OCI-LY3 (cell line): Measurements from ENCODE around the gene CD300LF.

ENCODE experiments used
- H2AFZ ChIP-seq: fragments of 200-600, 300-600 bp; shearing (Covaris generic); 2 replicates; pipeline ENCODE4 v1.6.0; 2014; ENCODE audit warnings: antibody characterized with exemption, low read depth, low read length
- H3K27ac ChIP-seq: fragments of 200-600, 300-600 bp; sonication (generic); 2 replicates; pipeline ENCODE4 v1.5.1; 2014; ENCODE audit warnings: mild to moderate bottlenecking, low read length, moderate library complexity, mixed read lengths
- H3K27me3 ChIP-seq: fragments of 200-600, 300-600 bp; sonication (generic); 2 replicates; pipeline ENCODE4 v1.6.1; 2014; ENCODE audit warnings: low read depth, low read length, mixed read lengths
- H3K36me3 ChIP-seq: fragments of 200-600, 300-600 bp; sonication (generic); replicated peaks from 2 replicates; pipeline ENCODE3; 2014; ENCODE audit warnings: low read depth, low read length, mixed read lengths
- H3K4me1 ChIP-seq: fragments of 300-600, 200-600 bp; sonication (generic); 2 replicates; pipeline ENCODE4 v1.6.1; 2014; ENCODE audit warnings: low read length, mixed read lengths
- H3K4me2 ChIP-seq: fragments of 200-600, 300-600 bp; sonication (generic); 2 replicates; pipeline ENCODE4 v1.6.1; 2014; ENCODE audit warnings: low read length, mixed read lengths
- H3K4me3 ChIP-seq: fragments of 300-600, 200-600 bp; sonication (generic); 2 replicates; pipeline ENCODE4 v1.5.1; 2014; ENCODE audit warnings: antibody characterized with exemption, mild to moderate bottlenecking, low read length, moderate library complexity
- H3K79me2 ChIP-seq: fragments of 300-600, 200-600 bp; shearing (Covaris generic); 2 replicates; pipeline ENCODE4 v1.6.1; 2014; ENCODE audit warnings: mild to moderate bottlenecking, low read length, mixed read lengths
- H3K9ac ChIP-seq: fragments of 300-600, 200-600 bp; shearing (Covaris generic); 2 replicates; pipeline ENCODE4 v1.6.0; 2014; ENCODE audit warnings: mild to moderate bottlenecking, low read length, moderate library complexity
- H3K9me3 ChIP-seq: fragments of 200-600, 300-600 bp; shearing (Covaris generic); 2 replicates; pipeline ENCODE4 v1.6.1; 2014; ENCODE audit warnings: low read length, mixed read lengths; ENCODE audit not compliant: insufficient read depth
- H4K20me1 ChIP-seq: fragments of 200-600, 300-600 bp; sonication (generic); 2 replicates; pipeline ENCODE4 v1.6.1; 2016; ENCODE audit warnings: low read length, mixed read lengths; ENCODE audit not compliant: insufficient read depth
- EZH2phosphoT487 ChIP-seq: fragments of 200-600 bp; shearing (Covaris generic); IDR thresholded peaks from 2 replicates; pipeline ENCODE4 v1.6.1; 2018; ENCODE audit warnings: antibody characterized with exemption, mixed run types, low read depth
- TF ChIP-seq, protein P1 (sequence below): fragments of 200-600, 300-600 bp; sonication (generic); IDR thresholded peaks from 2 replicates; pipeline ENCODE4 v1.5.1; 2014; ENCODE audit warnings: antibody characterized with exemption, low read length, low read depth

Gene CD300LF

DNA sequence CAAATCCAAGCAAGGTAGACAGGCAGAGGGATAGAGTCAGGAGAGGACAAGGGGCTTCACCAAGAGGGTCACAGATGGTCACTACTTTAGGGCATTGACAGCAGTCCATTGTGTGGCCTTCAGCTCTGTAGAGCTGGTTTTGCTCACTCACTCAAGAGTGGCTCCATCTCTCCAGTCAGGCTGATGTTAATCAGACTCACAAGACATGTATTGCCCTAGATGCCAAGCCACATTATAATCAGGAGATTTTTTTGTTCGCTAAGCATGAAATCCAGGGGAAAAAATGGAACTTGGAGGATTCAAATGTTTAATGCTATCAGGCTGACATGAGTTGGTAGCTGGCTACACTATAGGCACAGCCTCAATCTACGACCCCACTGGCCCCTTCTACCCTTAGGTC, 32.5 kb downstream of the CD300LF start:
- Histone ChIP-seq H2AFZ (no peak overlapping the region), H3K36me3 (no peaks in the 10 kb centered on the region), H4K20me1 (no peaks in the 10 kb centered on the region), H3K9me3 (no peaks in the 10 kb centered on the region), H3K27me3 (peaks cover 55% of the 10 kb centered on the region), H3K79me2 (no peaks in the 10 kb centered on the region), H3K9ac (no peak overlapping the region), H3K4me2 (no peak overlapping the region), H3K27ac (no peak overlapping the region), H3K4me1 (no peaks in the 10 kb centered on the region), H3K4me3 (no peak overlapping the region)
- TF ChIP-seq, protein P1, sequence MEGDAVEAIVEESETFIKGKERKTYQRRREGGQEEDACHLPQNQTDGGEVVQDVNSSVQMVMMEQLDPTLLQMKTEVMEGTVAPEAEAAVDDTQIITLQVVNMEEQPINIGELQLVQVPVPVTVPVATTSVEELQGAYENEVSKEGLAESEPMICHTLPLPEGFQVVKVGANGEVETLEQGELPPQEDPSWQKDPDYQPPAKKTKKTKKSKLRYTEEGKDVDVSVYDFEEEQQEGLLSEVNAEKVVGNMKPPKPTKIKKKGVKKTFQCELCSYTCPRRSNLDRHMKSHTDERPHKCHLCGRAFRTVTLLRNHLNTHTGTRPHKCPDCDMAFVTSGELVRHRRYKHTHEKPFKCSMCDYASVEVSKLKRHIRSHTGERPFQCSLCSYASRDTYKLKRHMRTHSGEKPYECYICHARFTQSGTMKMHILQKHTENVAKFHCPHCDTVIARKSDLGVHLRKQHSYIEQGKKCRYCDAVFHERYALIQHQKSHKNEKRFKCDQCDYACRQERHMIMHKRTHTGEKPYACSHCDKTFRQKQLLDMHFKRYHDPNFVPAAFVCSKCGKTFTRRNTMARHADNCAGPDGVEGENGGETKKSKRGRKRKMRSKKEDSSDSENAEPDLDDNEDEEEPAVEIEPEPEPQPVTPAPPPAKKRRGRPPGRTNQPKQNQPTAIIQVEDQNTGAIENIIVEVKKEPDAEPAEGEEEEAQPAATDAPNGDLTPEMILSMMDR = no peak
- no peak for TF ChIP-seq EZH2phosphoT487

DNA sequence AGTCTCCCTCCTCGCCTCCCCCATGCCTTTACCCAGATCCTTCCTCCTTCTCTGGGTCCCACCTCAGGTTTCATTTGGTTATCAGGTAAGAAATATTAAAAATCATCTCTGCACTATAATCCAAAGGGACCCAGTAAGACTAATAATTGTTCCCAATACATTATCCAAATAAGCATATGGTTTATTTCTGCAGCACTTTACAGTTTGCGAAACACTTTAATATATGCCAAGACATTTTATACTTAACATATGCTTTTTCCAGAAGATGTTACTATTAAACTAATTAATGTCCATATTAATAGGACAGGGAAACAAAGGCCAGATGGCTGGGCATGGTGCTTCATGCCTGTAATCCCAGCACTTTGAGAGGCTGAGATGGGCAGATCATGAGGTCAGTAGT, 33.3 kb downstream of the CD300LF start:
- Histone ChIP-seq H2AFZ (no peak overlapping the region), H3K4me3 (no peak overlapping the region), H3K4me1 (no peaks in the 10 kb centered on the region), H4K20me1 (no peaks in the 10 kb centered on the region), H3K4me2 (no peak overlapping the region), H3K36me3 (no peaks in the 10 kb centered on the region), H3K79me2 (no peaks in the 10 kb centered on the region), H3K9ac (no peak overlapping the region), H3K27me3 (peaks cover 60% of the 10 kb centered on the region), H3K27ac (no peak overlapping the region), H3K9me3 (no peaks in the 10 kb centered on the region)
- TF ChIP-seq EZH2phosphoT487 = no peak
- TF ChIP-seq, protein P1 = no peak

DNA sequence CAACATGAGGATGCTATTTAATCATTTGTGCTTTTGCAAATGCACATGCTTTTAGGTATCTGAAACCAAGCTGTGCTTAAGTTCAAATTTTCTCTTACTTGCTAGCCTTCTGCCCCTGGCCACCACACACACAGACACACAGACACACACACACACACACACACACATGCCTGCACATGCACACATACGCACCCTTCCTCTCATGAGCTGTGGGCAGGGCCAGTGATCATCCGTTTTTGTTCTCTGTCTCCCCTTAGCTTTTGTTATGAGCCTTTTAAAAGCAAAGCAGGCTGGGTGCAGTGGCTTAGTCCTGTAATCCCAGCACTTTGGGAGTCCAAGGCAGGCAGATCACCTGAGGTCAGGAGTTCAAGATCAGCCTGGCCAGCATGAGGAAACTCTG, 34.2 kb downstream of the CD300LF start:
- Histone ChIP-seq H2AFZ (no peak overlapping the region), H3K9me3 (no peaks in the 10 kb centered on the region), H4K20me1 (no peaks in the 10 kb centered on the region), H3K79me2 (no peaks in the 10 kb centered on the region), H3K4me3 (no peak overlapping the region), H3K36me3 (no peaks in the 10 kb centered on the region), H3K9ac (no peak overlapping the region), H3K27me3 (peaks cover 59% of the 10 kb centered on the region), H3K4me2 (no peak overlapping the region), H3K27ac (no peak overlapping the region), H3K4me1 (no peaks in the 10 kb centered on the region)
- no peak for TF ChIP-seq EZH2phosphoT487
- TF ChIP-seq, protein P1 = no peak

DNA sequence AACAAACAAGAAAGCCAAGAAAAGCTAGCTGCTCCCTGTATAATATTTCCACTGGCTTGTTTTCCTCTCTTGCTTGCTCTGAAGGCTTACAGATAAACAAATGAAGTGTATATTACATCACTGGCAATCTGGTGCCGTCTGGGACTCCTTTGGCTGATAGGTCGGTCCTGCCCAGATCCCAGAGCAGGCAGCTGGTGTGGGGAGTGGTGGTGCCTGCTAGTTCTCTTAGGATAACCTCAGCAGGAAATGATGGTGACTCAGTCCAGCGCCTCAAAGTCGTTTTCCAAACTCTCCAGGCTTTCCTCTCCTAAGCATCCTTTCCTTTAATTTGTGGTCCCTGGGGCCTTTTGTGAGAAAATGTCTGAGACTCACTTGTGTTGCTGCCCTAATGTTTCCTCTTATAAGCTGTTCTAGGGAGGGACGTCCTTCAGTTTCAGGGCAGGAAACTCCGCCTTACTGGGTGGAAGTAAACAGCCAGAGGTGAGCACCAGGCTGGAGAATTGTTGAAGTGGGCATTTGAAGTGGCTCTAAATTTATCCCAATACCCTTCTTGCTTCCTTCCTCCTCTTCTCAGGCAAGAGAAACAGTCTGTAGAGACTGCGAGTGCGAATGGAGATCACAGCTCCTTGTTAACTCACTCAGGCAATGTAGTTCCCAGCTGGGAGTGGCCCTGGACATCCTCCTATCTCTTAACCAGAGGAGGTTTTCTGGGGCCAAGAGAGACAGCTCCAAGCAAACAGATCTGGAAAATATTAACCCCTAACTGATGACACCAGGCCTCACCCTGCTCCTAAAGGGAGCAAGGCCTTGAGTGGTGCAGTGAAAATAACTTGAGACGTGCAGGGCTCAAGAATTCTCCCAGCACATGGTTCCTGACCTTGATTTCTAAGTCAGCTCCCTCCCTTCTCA, 34.9 kb downstream of the CD300LF start:
- Histone ChIP-seq H4K20me1 (no peaks in the 10 kb centered on the region), H3K27ac (no peak overlapping the region), H2AFZ (no peak overlapping the region), H3K4me3 (no peak overlapping the region), H3K4me1 (no peaks in the 10 kb centered on the region), H3K79me2 (no peaks in the 10 kb centered on the region), H3K9ac (no peak overlapping the region), H3K4me2 (no peak overlapping the region), H3K9me3 (no peaks in the 10 kb centered on the region), H3K36me3 (no peaks in the 10 kb centered on the region), H3K27me3 (peaks cover 55% of the 10 kb centered on the region)
- TF ChIP-seq, protein P1 = no peak
- TF ChIP-seq EZH2phosphoT487 = no peak
